GM19372 (cell line): ENCODE results near the gene DUSP28.
"Not testable (repeated sequence)": the region's sequence is repeated elsewhere in the genome, so short reads cannot be mapped to it uniquely, and the experiment has no call there.

Experiments used
- ATAC-seq: cut with Tn5 transposase; IDR thresholded peaks from one replicate; pipeline ENCODE4 v1.9.1; 2021; ENCODE audit warnings: mild to moderate bottlenecking, low read depth, moderate library complexity; ENCODE audit not compliant: unreplicated experiment

Gene DUSP28

DNA sequence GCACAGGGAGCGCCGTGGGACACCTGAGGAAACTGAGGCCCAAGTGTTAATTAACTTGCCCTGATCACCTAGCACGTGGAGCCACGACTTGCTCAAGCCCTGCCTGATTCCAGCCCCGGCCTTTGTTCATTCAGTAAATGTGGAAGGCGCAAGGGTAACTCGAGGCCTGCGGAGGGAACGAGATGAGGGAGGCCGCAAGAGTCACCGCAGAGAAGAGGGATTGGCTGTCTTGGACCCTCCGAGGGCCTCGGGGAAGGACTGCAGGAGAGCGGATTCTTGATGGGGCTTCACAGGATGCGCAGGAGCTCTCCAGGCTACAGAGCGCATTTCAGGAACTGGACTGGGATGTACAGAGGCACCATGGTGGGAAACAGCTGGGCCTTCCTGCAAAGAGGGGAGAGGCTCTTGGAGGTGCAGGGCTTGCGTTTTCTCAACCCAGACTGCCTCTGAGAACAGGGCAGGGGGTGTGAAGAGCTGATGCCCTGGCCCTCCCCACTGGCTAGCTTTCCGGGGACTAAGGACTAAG is 1.9 kb upstream of the DUSP28 start:
- ATAC-seq = no peak

DNA sequence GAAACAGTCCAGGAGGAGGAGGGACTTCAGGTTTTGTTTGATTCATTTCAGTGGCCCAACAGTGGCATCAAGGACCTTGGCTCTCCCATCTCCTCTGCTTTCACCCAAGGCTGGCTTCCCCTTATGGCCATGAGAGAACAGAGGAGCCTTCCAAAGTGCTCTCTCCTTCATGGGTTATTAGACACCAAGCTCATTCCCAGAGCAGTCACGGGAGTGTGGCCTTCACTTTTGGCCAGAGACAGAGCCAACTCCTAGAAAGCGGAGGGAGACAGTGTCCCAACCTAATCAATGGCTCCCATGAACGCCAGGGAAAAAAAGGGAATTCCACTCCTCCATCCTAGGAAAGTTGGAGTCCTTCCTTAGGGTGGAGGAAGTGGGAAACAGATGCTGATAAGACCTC is 871 bp upstream of the DUSP28 start:
- ATAC-seq = no peak

DNA sequence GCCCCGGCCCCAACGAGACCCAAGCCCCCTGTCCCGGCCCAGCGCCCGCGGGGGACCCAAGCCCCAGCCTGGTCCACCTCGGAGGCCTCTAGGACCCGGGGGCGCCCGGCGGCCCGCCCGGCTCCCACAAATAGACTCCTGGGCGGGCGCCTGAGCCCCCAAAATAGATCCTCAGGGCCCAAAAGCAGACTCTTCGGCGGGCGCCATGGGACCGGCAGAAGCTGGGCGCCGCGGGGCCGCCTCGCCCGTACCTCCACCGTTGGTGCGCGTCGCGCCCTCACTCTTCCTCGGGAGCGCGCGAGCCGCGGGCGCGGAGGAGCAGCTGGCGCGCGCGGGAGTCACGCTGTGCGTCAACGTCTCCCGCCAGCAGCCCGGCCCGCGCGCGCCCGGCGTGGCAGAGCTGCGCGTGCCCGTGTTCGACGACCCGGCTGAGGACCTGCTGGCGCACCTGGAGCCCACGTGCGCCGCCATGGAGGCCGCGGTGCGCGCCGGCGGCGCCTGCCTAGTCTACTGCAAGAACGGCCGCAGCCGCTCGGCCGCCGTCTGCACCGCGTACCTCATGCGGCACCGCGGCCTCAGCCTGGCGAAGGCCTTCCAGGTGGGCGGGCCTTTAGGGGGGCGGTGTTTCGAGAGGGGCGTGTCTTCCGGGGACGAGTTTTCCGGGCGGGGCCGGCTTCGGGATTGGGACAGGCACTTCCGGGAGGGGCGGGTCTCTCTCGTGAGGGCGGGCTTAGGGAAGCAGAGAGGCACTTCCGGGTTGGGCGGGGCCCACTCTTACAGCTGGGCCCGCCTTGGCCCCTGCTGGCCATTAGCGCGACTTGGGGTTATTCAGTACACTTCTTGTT is 545 bp downstream of the DUSP28 start:
- ATAC-seq = peak; percentile 57

DNA sequence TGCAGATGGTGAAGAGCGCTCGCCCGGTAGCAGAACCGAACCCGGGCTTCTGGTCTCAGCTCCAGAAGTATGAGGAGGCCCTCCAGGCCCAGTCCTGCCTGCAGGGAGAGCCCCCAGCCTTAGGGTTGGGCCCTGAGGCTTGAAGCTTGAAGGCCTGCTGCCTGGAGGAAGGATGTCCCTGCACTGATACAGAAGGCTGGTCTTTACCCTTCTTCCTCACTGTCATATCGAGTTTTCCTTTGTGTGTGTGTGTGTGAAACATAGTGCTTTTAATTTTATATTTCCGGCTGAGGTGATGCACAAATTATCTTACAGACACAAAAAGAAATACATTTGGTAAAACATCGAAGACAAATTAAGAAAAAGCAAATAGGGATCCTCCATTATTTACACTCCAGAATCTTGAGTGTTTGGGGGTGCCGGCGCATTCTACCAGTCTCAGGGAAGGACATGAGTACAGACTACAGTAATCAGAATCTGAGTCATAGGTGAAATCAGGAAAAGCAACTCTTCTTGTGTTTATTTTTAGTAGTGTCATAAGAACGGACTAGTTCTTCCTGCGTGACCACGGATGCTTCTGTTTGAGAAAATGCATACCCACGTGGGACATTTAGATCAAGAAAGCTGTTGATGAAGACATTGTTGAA is 1.3 kb downstream of the DUSP28 start:
- peak; percentile 1 for ATAC-seq

DNA sequence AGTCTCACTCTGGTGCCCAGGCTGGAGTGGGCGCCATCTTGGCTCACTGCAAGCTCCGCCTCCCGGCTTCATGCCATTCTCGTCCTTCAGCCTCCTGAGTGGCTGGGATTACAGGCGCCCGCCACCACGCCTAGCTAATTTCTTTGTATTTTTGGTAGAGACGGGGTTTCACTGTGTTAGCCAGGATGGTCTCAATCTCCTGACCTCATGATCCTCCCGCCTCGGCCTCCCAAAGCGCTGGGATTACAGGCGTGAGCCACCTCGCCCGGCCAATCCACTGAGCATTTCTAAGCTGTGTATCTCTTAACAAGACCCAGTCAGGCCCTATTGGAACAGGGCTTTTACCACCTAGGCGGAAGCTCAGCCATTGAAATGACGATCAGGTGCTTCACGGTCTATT is 3.1 kb downstream of the DUSP28 start:
- not testable (repeated sequence) for ATAC-seq

DNA sequence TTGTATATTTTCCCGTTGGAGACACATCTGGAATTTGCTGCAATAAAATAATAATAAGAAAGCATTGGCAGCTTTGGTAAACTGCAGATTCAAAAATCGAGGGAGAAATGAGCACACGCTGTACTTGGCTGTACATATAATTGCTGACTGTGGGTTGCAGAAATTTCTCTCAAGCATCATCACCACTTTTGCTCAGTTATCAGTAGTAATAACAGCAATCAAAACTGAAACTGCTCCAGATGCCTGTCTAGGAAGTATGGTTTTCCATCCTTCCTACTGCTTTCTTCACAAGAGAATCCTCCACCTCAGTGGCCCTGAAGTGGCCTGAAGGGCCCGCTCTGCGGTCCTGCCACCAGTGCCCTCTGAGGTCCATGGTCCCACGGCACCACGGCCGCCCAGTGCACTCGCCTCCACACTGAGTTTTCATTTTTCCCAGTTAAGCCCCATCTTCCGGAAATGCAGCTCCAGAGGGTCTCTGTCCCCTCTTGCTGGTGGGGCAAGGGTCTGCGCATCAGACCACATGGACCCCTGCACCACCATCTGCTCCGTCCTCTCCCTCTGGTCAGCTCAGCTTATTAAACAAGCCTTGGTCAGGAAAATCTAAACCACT is 3.9 kb downstream of the DUSP28 start:
- ATAC-seq = no peak

DNA sequence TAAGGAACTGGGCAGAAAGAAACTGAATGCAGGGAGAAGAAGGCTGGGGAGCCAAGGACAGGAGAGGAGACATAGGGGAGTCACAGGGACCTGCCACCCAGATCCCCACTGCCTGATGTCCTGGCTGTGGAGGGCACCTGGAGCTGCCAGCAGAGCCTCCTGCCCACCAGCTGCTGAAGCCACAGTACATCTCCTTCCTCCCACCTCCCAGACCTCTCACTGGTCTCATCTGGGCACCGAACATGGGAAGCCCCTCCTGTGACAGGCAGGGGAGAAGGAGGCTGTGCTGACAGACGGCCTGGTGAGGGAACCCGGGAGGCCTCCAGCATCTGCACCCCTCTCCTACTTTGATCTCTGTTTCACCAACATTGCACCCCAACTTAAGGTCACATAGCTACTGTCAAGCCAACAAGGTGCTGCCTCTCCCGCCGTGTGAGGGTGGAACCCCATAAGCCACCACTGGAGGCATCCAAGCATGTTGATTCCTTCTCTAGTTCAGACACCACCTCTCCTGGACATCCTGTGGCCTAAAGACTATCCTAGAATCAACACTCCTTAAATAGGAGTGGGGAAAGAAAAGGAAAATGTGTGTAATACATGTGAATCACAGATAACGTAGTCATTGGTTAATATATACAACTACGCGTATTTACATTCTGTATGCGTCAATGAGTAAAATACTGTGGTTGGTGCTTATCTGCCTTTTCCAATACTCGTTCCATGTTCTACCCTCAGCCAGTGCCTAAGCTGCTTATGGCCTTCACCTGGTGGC is 4.6 kb downstream of the DUSP28 start:
- ATAC-seq = no peak

DNA sequence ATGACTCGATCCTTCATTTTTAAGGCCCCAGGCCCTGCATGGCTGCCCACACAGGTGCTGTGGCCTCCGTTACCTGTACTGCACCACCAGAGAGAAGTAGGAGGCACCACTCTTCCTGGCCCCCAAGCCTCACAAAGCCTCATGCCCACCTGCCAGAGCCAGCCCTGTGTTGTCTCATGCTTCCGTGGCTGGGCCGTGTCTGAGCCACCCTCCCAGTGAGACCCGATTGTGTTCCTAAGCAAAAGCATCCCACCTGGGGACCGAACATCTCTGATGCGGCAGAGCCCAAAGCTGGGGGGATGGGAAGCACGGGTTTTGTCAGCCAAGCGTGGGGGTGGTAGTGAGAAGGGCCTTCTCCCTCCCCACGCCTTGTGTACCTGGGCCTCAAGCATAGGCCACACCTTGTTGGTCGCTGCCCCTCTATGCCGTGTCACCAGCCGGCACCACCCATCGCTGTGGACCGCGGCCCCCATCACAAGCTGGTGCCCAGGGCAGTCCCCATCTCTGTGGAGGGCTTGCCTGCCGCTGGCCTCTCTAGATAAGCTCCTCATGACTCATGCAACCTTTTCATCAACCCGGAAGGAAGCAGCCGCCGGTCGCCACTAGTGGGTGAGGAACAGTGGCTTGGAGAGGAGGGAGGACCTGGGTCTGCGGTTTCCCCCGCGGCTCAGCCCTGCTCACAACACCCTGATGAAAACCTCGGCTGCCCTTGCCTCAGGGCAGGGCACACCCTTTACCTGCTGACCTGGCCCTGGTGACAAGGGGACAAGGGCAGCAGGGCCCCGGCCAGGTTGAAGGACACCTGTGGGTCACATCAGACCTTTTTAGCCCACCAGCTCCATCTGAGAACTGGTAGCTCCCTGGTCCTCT is 5.4 kb downstream of the DUSP28 start:
- ATAC-seq = peak; percentile 18

DNA sequence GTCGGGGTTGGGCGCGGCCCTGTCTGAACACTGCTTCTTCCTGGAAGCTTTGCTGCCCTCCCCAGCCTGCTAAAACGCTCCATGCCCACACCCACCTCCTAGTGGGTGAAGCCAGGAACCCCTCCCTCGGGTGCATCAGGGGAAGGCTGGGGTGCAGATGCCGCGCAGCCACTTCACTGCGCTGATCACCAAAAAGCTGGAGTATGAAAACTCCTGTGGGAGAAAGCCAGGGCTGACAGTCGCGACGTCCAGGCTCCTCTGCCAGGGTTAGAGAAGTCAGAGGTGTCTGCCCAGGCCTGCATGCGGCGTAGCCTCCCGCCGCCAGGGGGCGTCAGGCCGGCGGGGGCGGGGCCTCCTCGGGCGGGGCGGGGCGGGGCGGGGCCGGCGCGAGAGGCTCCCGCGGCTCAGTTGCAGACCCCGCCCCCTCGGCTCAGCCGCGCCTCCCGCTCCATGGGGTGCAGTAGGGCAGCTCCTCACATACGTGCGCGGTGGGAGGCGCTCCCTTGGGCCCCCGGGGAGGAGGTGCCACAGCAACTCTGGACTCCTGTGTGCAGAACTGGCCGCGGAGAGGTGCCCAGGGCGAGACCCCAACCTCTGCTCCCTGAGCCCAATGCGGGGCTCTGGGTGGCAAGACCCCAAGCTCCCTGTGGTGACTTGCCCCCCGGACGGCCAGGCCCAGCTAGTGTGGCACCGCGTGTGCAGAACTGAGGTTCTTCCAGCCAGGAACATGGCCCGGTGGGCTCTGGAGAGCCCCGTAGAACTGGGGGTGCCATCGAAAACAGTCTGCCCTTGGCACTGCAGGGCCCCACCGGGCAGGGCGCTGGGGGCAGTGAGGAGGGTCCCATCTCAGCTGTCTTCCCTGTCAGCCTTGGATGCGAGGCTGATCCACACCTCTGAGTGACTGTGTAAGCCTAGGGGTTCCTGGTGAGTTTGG is 6.3 kb downstream of the DUSP28 start:
- peak; percentile 46 for ATAC-seq

DNA sequence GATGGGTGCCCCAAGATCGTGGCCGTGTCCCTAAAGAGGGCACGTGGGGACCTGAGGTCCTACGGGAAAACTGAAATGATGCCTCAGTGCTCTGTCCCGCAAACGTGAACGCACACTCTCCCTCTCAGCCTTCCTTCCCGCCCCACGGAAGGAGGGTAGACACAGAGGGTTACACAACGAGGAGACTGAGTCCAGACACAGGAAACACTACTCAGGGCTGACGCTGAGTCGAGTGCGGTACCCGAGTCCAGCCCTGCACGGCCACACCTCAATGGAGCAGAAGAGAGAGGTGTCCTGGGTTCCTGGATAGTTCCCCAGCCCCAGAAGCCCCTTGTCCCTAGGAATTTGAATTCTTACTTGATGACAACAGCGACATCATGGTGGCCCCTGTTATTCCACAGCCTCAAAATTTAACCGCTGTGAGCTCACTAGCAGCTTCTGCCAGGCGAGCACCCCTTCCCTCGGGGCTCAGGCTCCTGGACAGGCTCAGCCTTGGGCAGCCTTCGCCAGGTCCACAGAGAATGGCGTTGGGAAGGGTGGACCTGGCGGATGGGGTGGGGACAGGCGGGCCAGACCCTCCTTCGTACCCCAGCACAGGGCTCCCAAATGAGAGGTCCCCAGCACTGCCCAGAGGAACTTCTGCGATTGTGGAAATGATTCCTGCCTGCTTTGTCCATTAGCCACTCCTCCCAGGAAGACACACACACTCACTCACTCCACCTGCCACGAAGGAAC is 7.1 kb downstream of the DUSP28 start:
- no peak for ATAC-seq

DNA sequence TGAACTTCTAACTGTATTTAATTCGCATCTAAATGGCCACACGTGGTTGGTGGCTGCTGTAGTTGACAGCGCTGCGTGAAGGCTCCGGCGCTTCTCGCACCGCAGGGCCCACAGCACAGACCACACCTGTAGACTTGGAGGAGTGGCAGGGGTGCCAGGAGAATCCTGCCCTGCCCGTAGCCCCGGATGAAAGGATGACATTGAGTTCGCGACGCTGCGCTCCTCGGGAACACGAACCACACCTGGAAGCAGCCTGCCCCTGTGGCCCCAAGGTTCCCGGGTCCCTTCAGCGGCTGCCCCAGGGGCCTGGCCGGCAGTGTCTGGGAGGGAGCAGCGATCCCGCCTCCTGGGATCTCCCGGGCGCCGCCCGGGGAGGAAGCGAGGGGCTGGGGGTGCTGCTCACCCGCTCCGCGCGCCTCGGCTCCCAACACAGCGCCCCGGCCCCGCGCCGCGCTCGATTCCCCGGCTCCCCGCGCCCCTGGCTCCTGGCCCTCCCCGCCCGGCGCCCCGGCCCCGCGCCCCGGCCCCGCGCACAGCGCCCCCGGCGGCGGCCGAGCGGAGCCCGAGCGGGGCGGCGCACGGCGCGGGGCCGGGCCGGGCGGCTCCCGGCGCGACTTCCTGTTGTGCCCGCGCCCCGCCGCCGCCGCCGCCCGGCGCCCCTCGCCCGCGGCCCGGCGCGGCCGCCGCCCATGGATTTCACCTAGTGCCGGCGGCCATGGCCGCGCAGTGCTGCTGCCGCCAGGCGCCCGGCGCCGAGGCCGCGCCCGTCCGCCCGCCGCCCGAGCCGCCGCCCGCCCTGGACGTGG is 7.9 kb downstream of the DUSP28 start, which contains the start of gene RNPEPL1:
Gene RNPEPL1, plus strand, starts transcription at position 613 of the 806 bp plus-strand sequence. Its CDS starts 103 bp downstream, at position 716.
- peak; percentile 34 for ATAC-seq

DNA sequence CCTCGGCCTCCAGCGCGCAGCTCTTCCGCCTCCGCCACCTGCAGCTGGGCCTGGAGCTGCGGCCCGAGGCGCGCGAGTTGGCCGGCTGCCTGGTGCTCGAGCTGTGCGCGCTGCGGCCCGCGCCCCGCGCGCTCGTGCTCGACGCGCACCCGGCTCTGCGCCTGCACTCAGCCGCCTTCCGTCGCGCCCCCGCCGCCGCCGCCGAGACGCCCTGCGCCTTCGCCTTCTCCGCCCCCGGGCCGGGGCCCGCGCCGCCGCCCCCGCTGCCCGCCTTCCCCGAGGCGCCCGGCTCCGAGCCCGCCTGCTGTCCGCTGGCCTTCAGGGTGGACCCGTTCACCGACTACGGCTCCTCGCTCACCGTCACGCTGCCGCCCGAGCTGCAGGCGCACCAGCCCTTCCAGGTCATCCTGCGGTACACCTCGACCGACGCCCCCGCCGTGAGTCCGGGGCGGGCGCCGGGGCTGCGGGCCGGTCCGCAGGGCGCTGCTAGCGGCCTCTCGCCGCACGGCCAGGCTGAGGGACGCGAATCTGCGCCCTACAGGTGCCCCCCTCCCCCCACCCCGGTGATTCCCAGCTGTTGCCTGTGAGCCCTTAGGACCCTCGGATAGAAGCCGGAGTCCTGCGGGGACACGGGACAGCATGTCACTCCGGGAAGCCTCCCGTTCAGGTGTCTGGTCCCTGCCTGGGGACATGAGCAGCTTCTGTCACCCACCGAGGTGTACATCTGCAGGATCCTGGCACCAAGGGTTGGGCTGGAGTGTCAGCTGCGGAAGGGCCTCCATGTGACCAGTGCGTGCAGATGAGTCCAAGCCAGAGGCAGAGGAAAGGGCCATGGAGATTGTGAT is 8.7 kb downstream of the DUSP28 start:
- peak; percentile 19 for ATAC-seq

DNA sequence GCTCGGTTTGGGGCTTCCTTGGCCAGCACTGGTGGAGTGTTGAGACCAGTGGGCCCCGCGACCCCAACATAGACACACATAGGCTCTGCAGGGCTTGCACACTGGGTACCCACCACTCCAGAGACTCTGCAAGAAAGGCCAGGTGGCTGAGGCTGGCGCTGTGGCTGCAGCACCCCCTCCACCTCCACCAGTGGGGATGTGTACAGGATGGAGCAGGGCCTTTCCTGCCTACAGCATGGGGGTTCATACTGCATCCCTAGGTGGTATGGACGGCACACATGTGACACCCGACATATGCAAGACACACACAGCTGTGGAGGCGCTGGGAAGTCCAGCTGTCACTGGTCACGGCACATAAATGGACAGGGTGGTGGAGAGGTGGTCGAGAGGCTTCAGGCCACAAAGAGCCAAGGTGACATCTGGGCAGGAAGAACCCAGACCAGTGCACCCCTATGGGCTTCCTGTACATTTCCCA is 9.4 kb downstream of the DUSP28 start:
- ATAC-seq = no peak

DNA sequence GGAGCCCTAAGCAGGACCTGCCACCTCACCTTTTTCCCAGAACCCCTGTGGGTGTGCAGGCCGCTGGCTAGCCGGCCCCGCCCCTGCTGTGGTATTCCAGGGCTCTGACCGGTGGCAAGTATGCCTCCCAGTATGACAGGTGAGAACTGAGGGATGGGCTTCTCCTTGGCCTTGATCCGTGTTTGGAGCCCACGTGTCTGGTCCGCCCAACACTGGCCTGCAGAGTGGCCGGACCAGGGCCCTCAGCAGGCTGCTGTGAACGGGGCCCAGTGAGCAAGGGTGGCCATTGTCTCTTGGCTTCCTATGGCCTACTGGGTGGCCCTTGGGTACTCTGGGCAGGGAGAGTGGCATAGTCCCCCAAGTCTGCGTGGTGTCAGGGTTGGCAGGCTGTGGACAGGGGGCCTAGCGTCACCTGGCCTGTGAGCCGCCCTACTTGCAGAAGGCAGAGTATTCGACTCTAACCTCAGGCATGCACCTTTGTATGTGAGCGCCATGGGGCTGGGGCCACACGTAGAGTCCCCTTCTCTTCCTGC is 9.9 kb downstream of the DUSP28 start:
- no peak for ATAC-seq

DNA sequence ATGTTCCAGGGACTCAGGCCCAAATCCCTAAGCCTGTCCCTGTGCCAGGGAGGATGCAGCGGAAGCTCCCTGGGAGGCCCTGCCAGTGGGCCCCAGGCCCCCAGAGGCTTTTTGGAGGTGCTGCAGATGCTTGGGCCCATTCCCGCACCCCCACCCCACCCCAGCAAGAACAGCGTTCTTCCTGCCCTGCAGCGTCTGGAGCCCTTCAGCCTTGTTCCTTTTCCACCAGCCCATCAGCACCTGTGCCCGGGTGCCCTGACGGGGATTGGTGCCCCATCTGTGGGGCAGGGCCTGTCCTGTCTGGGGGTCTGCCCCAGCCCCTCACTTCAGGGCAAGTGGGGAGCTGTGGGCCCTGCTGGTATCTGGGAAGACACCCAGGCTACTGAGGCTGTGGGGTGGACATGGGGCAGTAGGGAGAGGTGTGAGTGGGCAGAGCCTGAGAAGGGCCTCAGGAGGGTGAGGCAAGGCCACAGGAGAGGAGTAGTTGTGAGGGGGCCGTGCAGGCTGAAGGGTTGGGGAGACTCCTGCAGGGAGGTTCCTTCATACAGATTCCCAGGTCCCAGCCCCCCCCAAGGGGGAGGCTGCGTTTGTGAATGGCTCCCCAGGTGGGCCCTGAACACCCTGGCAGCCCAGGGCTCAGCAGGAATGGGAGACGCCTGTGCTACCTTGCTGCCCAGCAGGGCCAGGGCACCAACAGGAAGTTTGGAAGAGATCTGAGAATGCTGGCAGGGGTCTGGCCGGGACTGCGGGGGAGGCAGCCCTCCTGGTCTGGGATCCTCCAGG is 10.6 kb downstream of the DUSP28 start:
- no peak for ATAC-seq
